Stimulated activated CD8-positive, alpha-beta memory T cell treated with anti-CD3 and anti-CD28 coated beads, Interleukin-15, amount 100 ng/mL, for 48 hours (primary cell): ENCODE measurements around the gene MVD.

Experiments used
- DNase-seq, 2 donors: peaks; one replicate each; pipeline ENCODE4 v3.0.0-alpha.2; 2020; ENCODE audit warnings: low read depth in 2 of 2

MVD gene

DNA sequence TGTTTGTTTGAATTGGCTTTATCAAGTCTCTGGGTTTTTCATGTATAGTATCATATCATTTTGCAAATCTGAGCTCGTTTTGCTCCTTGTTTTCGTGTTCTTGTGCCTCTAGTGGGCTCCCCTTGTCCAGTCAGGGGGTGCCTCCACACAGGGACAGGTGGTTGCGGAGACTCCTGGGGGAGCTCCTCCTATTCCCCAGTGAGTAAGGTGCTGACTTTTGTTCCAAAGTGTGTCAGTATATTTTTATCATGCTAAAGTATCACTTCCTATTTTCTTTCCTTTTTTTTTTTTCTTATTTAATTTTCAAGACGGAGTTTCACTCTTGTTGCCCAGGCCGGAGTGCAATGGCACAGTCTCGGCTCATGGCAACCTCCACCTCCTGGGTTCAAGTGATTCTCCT is 54.8 kb downstream of the MVD start:
- no peak for DNase-seq

DNA sequence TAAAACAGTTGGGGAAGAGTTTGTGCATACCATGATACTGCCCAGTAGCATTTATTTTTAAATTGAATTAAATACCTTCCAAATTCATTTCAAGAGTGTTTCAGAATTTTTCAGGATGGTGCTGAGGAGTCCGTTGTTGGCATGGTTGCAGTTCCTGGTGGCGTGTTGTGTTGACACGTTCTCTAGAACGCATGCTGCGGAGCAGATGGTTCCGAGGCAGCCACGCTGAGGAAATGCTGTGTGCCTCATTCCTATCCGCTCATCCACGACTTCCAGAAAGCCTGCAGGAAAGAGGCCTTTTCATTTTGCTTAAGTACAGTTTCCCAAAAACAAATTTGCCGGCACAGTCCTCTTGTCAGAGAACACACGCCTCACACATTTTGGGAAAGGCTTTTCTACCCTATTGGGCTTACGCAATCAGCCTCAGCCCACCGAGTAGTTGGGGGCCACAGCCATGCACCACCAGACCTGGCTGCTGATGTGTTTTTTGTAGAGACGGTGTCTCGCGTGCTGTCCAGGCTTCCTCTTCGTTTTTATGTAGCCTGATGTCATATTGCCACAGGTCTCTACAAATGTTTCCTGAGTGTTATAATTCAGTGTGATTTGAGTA is 56.6 kb downstream of the MVD start:
- no peak for DNase-seq

DNA sequence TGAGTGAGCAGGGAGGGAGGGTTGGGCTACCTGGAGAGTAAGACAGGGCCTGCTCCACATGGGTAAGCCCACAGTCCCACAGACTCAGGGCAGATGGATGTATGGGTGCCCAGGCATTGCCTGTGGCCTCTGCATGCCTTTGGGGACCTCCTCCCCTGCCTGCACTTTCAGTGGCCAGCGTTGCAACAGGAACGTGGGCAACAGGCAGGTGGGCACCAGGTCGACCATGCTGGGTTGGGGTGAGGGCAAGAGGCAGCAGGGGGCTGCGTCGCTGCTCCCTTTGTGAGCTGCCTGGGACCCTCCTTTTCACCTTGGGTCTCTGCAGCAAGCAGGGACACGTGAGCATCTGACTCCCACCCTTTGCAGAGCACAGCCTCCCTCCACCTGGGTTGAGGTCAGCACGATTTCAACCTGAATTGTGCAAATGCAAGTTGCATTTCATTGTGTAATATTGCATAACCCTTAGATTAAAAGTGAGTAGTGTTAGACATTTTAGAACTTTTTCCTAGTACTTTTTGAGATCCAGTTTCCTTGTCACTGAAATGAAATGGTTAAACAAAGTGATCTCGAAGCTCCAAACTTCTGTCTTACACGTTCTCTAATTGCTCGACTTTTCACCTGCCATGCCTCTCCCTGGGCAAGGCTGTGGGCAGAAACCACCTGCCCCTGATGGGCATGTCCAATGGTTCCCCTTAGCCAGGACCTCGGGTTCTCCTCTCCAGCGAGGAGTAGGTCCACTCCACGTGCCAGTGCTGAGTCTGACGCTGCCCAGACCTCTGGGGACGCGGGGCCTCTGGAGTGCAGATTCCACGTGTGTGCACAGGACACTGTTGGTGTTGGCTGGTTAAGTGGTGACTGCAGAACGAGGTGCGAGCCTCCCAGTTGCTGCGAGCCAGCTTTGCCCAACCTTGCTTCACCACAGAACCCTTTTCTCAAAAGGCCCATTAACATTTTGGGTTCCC is 57.4 kb downstream of the MVD start:
- DNase-seq = no peak

DNA sequence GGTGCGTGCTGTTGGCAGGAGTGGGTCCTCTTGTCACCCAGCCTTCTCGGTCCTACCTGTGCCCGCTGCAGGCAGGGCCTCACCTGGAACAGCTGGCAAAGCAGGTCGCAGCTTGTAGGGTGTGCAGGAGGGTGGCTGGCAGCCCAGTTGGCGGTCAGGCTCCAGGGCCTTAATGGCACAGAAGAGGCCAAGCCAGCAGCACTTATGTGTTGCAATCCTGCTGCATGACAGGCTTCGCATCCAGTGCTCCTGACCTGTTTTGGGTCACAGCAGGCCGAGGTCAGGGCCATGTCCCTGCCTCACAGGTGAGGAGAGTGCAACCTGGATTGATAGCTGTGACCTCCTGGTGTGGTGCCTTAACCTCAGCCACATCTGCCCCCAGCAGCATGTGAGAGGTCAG is 60.8 kb downstream of the MVD start:
- no peak for DNase-seq
